Dermis blood vessel endothelial cell (primary cell): ENCODE data around the gene FSD2. TPM values are rescaled to one million over a fixed set of nuclear protein-coding genes. Genes with fewer than 3 reads are reported as not detected.
"Not testable (repeated sequence)": the region's sequence is repeated elsewhere in the genome, so short reads cannot be mapped to it uniquely, and the experiment has no call there.

Source experiments
- DNase-seq: peaks from one replicate; pipeline ENCODE4 v3.0.0; 2010
- total RNA-seq: library from RNA; depleted of rRNA; stranded (reverse); fragments of >200 nt; gene quantifications from 2 replicates; pipeline ENCODE4 v1.2.3, GENCODE V29; 2014

FSD2 gene
- total RNA-seq, 1 donor from 2014 or later, result not detected

DNA sequence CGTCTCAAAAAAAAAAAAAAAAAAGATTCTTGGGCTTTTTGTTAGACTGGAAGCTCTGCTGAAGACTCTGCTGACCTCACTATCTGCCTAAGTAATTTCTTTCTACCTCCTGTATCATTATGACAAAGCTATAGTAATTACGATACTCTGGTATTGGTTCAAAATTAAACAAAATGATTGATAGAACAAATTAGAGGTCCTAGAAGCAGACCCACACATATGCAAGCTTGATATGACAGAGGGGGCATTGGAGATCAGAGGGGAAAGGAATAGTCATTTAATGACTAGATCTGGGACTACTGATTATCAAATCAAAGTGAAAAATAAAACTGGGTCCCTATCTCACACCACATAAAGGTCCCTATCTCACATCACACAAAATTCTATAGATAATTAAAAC lies 74.3 kb downstream of the FSD2 start:
- DNase-seq, result no peak

DNA sequence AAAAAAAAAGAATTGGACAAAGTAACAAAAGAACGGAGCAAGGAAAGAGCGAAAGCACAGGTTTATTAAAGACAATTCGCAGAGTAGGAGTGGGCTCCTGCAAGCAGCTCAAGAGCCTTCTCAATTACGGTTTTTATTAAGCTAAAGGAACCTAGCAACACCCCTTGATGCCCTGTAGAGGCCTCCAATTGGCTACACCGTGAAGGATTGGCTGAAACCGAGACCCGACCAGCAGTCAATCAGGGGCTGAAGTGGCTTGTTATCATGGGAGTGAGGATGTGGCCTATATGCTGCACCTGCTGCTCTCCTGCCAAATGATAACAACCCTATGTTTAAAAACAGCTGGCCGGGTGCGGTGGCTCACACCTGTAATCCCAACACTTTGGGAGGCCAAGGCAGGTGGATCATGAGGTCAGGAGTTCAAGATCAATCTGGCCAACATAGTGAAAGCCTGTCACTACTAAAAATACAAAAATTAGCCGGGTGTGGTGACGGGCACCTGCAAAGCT lies 75.8 kb downstream of the FSD2 start:
- DNase-seq, result no peak

DNA sequence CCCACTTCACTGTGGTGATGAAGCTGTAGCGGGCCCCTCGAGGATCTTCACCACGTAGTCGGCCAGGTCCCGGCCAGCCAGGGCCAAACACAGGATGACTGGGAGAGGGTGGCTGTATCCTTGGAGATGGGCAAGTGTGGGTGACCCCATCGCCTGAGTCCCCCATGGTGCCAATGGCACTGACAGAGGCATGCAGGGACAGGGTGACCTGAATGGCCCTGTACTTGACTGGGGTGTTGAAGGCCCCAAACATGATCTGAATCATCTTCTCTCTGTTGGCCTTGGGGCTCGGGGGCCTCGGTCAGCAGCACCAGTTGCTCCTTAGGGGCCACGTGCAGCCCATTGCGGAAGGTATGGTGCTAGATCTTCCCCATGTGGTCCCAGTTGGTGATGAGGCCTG lies 79.1 kb downstream of the FSD2 start:
- DNase-seq, result no peak

DNA sequence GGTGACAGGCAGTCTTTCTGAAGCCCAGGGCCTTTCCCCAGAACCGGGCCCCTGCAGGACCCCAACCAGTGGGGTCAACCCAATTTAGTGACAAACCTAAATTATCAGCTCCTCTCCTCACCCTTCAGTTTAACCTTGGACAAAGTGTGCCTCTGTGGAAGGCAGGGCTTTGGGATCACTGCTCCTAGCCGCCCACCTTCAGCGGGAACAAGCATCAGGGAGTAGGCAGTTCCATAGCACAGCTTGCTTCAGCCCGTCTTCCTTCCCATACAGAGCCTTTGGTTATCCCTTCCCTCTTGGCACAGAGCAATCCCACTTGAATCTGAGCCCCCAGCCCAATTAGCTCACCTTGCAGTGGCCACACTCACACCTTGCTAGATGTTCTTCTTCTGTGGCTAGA lies 90.9 kb downstream of the FSD2 start:
- no peak for DNase-seq

DNA sequence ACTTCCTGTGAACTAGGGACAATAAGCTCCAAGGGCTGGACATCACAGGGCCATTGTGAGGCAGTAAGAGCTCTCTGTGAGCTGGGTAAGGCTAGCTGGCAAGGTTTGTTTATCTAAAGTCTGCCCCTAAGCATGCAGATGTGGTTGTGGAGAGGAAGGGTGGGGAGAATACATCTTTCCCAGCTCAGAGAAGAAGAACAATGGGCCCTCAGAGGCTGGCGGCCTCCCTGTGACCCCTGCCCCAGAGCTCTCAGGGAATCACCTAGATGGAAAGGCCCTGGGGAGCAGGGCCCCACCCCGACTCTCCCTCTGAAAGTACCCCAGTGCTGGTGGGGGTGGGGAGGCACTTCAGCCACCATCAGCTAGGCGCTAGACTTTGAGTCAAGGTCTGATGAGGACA lies 91.9 kb downstream of the FSD2 start:
- DNase-seq, result no peak

DNA sequence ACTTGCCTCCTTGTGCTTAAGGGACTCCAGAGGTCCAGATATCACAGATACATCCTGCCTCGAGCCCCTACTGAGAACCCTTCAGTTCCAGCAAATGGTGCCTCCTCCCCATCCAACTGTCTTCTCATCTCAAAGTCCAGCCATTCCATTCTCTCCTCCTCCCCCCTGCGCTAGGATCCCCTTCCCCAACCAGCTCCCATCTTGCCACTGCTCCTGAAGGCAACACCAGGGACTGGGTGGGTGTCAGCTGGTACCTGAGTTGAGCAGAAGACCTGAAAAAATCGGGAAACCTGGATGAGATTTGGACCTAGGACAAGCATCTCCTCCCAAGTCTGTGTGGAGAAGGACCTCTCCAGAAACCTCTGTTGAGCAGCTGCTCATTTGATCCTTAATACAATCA lies 93.8 kb downstream of the FSD2 start:
- DNase-seq, result no peak

DNA sequence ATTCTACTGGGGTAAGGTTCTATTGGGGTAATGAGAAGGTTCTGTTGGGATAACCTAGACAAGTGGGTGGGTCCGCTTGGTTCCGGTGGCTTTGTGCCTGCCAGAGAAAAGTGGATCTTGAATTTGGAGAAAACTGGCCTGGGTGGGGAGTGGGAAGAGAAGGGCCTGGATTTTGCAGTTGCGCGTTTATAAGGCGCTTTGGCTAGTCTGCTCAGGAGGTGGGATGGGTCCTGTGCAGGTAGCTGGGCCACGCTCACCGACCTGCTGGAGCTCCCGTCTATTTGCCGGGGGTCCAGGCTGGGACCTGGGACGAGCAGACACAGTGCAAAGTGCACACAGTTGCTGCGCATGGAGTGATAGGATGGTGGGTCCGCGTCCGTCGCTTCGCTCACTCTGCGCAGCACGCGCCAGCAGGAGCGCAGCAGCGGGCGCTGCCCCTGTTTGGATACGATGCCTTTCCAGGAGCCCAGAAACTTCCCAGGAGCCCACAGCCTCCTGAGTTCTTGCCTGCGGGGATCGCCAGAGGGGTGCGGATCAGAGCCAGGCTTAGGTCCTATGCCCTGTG lies 94.9 kb downstream of the FSD2 start:
- no peak for DNase-seq

DNA sequence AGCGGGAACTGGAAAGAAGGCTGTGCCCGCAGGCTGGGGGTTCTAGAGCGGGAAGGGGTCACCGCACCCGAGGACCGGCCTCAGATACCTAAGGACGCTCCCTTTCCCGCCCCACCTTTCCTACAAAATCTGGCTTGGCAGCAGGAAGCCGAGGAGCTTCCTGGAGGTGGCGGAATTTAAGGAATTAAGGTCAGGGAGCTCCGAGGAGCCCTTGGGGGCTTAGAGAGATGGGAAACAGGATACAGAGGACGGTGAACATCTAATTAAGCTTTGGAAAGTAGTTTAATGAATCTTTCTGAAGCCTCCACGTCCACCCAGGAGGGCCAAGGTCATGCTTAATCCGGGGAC lies 95.7 kb downstream of the FSD2 start:
- DNase-seq, result no peak

DNA sequence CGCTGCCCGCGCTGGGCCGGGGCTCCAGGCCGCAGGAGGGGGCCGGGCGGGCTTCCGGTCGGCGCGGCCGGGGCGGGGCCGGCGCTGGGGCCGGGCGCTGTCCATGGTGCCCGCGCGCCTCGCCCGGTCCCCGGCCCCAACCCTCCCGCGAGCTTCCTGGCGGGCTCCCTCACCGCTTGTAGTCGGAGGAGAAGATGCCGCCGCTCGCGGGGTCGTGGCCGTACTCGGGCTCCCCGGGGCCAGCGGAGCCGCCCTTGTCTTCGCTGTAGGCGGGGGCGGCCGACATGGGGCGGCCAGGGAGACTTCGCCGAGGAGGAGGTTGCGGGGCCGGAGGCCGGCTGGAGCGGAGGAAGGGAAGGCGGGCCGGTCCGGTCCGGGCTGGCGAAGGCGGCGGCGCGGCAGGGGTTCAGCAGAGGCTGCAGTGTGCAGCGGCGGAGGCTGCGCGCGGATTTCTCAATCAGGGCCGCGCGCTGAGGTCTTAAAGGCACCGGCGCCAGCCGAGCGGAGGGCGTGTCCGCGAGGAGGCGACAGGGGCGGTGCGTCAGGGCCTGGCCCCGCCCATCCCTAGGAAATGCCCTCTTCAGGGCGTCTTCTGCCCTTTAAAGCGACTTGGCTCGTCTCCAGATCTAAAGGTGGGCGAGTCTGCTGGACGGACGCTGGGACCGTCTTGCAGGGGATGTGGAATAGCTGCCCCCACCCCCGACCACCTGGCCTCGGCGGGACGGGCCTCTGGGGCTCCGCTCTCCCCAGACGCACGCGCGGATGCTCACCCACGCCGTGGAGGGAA lies 96.3 kb downstream of the FSD2 start, which contains the start of gene AP3B2:
AP3B2 (minus strand) TSS at position 455 of the 787 bp plus-strand sequence; CDS start at position 286, 169 bp downstream.
- DNase-seq, result peak; percentile 56

DNA sequence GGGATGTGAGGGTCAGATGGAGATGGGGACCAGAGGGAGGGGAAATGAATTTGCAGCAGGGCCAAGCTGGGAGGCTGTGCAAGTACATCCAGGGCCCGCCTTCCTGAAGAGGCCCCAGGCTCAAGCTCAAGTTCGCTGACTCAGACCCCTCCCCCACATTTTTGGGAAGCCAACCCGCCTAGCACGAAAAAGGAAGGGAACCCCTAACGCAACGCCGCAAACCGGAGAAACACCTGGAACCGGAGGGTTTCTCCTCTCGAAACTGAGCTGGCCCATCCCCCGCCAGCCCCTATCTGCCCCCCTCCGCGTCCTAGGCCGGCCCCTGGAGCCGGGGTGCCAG lies 96.8 kb downstream of the FSD2 start:
- DNase-seq, result no peak

DNA sequence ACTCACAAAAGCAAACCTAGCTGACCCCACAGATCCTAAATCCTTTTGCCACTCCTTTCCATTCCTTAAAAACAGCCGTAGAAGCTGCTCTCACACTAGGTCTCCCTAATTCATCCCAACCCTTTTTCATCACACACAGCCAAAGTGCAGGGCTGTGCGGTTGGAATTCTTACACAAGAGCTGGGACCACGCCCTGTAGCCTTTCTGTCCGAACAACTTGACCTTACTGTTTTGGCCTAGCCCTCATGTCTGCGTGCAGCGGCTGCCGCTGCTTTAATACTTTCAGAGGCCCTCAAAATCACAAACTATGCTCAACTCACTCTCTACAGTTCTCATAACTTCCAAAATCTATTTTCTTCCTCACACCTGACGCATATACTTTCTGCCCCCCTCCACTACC lies 100.0 kb downstream of the FSD2 start:
- DNase-seq, result not testable (repeated sequence)

Other genes starting within 250 kb of the FSD2 start
- gene CPEB1, start 158.7 kb downstream of the FSD2 start, total RNA-seq, result not detected in 2 replicates
- gene AP3B2, start 96.2 kb downstream of the FSD2 start, total RNA-seq, result 0.17 TPM in 1 of 2 replicates, not detected in the other
- gene WHAMM, start 3.6 kb upstream of the FSD2 start, total RNA-seq, result 8.0 TPM in 2 replicates
- gene HOMER2, start 146.7 kb upstream of the FSD2 start, total RNA-seq, result 0.42 and 1.7 TPM in 2 replicates
- gene RAMAC, start 180.1 kb upstream of the FSD2 start, total RNA-seq, result 19.4 and 26.2 TPM in 2 replicates
- 11.9 and 14.1 TPM in 2 replicates for gene C15orf40, start 205.6 kb upstream of the FSD2 start, total RNA-seq